A549 (cell line): Measurements from ENCODE around the gene CEP85L. TPM values are rescaled to one million over a fixed set of nuclear protein-coding genes. Genes with fewer than 3 reads are reported as not detected.

Experiments
- ATAC-seq, 2 experiments: fragments of 200-7000 bp in 1 of 2; fragments of >200 bp in 1 of 2; cut with Nextera tagmentation in 1 of 2; cut with Tn5 transposase in 1 of 2; 3 replicates each; pipeline versions ENCODE4 v1.8.0 to v1.9.1; 2018 to 2020; ENCODE audit warnings: mild to moderate bottlenecking in 1 of 2, moderate library complexity in 1 of 2
- CTCF ChIA-PET: fragments of 300-600 bp; sonication (Branson Sonifier 250); formaldehyde crosslinking; extraction: SDS; loops from one replicate; lab custom pipeline; 2021; ENCODE audit warnings: antibody characterized with exemption, inconsistent platforms; lab: Yijun Ruan, JAX
- POLR2A ChIA-PET: fragments of 350-600 bp; formaldehyde crosslinking; extraction: SDS; loops from one replicate; lab custom pipeline; 2021; ENCODE audit warnings: antibody characterized with exemption, inconsistent platforms; lab: Yijun Ruan, JAX
- DNase-seq, 2 experiments: peaks; one replicate each; pipeline versions ENCODE4 v3.0.0 to v3.0.0-alpha.2; 2011 to 2016; ENCODE audit warnings: low read depth in 1 of 2, low spot score in 1 of 2
- FAIRE-seq: peaks from 2 replicates; lab custom pipeline; 2011; peaks lifted over from hg19 to GRCh38; lab: Jason Lieb, UNC
- H3K27ac ChIP-seq, 2 experiments: fragments of >200 bp; sonication (Bioruptor Twin); formaldehyde crosslinking; 3 replicates each; pipeline ENCODE4 v1.5.1; 2016 to 2017
- H3K4me1 ChIP-seq: fragments of >200 bp; sonication (Bioruptor Twin); formaldehyde crosslinking; 3 replicates; pipeline ENCODE4 v1.6.1; 2016
- H3K4me2 ChIP-seq: fragments of >200 bp; sonication (Bioruptor Twin); formaldehyde crosslinking; 3 replicates; pipeline ENCODE4 v1.6.1; 2016
- H3K4me3 ChIP-seq: fragments of >200 bp; sonication (Bioruptor Twin); formaldehyde crosslinking; 3 replicates; pipeline ENCODE4 v1.5.1; 2016
- H3K9me3 ChIP-seq: fragments of >200 bp; sonication (Bioruptor Twin); formaldehyde crosslinking; 3 replicates; pipeline ENCODE4 v1.6.1; 2016
- BHLHE40 ChIP-seq: IDR thresholded peaks from 2 replicates; pipeline ENCODE4 v1.6.1; 2012; ENCODE audit warnings: low read depth, low read length, inconsistent platforms
- CBX2 ChIP-seq: fragments of 200-600 bp; sonication (generic); IDR thresholded peaks from 2 replicates; pipeline ENCODE4 v1.6.1; 2016; ENCODE audit warnings: low read depth, mild to moderate bottlenecking, borderline replicate concordance
- CBX8 ChIP-seq: fragments of 200-600 bp; sonication (generic); IDR thresholded peaks from 2 replicates; pipeline ENCODE4 v1.6.1; 2016
- CEBPB ChIP-seq, 2 experiments: fragments of >200 bp in 1 of 2; sonication (Bioruptor Twin) in 1 of 2; formaldehyde crosslinking in 1 of 2; IDR thresholded peaks; 2 replicates each; pipeline ENCODE4 v1.6.1; 2012 to 2016
- CHD2 ChIP-seq: fragments of 150-350 bp; IDR thresholded peaks from 2 replicates; pipeline ENCODE4 v1.6.1; 2014; ENCODE audit warnings: low read length; ENCODE audit not compliant: partially characterized antibody
- CHD4 ChIP-seq: fragments of 200-600 bp; sonication (generic); IDR thresholded peaks from 2 replicates; pipeline ENCODE4 v1.6.1; 2016; ENCODE audit warnings: antibody characterized with exemption, mild to moderate bottlenecking, borderline replicate concordance
- E2F6 ChIP-seq: IDR thresholded peaks from 2 replicates; pipeline ENCODE4 v1.6.1; 2012; ENCODE audit warnings: low read depth, borderline replicate concordance
- FOSB ChIP-seq: fragments of 250-450 bp; sonication (Bioruptor Pico); IDR thresholded peaks from 2 replicates; pipeline ENCODE4 v1.5.0; 2020; ENCODE audit warnings: mild to moderate bottlenecking, moderate library complexity
- FOSL2 ChIP-seq, 2 experiments: fragments of 450-650 bp in 1 of 2; fragments of >200 bp in 1 of 2; sonication (Bioruptor Twin) in 1 of 2; formaldehyde crosslinking; IDR thresholded peaks; 2 replicates each; pipeline versions ENCODE4 v1.5.0 to v1.6.1; 2016 to 2020; ENCODE audit warnings: mild to moderate bottlenecking in 1 of 2, moderate library complexity in 1 of 2
- GATA3 ChIP-seq: IDR thresholded peaks from 2 replicates; pipeline ENCODE4 v1.6.1; 2012; ENCODE audit warnings: borderline replicate concordance
- HEYL ChIP-seq: fragments of 250-450 bp; sonication (Bioruptor Pico); IDR thresholded peaks from 2 replicates; pipeline ENCODE4 v1.8.0; 2021; ENCODE audit warnings: mild to moderate bottlenecking, moderate library complexity
- HOXA7 ChIP-seq: fragments of 250-450 bp; sonication (Bioruptor Pico); IDR thresholded peaks from 2 replicates; pipeline ENCODE4 v1.5.0; 2020; ENCODE audit warnings: mild to moderate bottlenecking, moderate library complexity
- KDM1A ChIP-seq: fragments of 200-600 bp; sonication (generic); IDR thresholded peaks from 2 replicates; pipeline ENCODE4 v1.6.1; 2016; ENCODE audit warnings: low read depth, mild to moderate bottlenecking
- KDM5A ChIP-seq: fragments of 200-600 bp; sonication (generic); IDR thresholded peaks from 2 replicates; pipeline ENCODE4 v1.6.1; 2016; ENCODE audit warnings: antibody characterized with exemption, mild to moderate bottlenecking
- NFE2L2 ChIP-seq: fragments of 150-350 bp; conservative IDR thresholded peaks from 2 replicates; pipeline ENCODE4 v1.6.1; 2014; ENCODE audit warnings: low read length
- POLR2A ChIP-seq: IDR thresholded peaks from 2 replicates; pipeline ENCODE4 v1.6.1; 2012; ENCODE audit warnings: mild to moderate bottlenecking, low read length
- RAD21 ChIP-seq, 2 experiments: fragments of >200 bp in 1 of 2; sonication (Bioruptor Twin) in 1 of 2; formaldehyde crosslinking in 1 of 2; IDR thresholded peaks in 1 of 2; conservative IDR thresholded peaks in 1 of 2; 2 replicates in 1 of 2; 3 replicates in 1 of 2; pipeline ENCODE4 v1.6.1; 2012 to 2018; ENCODE audit warnings: inconsistent platforms in 1 of 2
- RCOR1 ChIP-seq: fragments of 150-350 bp; IDR thresholded peaks from 2 replicates; pipeline ENCODE4 v1.6.1; 2014; ENCODE audit warnings: antibody characterized with exemption, low read length, low read depth
- RNF2 ChIP-seq: fragments of 200-600 bp; sonication (generic); IDR thresholded peaks from 2 replicates; pipeline ENCODE4 v1.6.1; 2016; ENCODE audit warnings: low read depth, mild to moderate bottlenecking, antibody characterized with exemption, moderate library complexity, borderline replicate concordance
- SMC3 ChIP-seq: fragments of >200 bp; sonication (Bioruptor Twin); formaldehyde crosslinking; IDR thresholded peaks from 3 replicates; pipeline ENCODE4 v1.6.1; 2018; ENCODE audit warnings: inconsistent platforms
- USF2 ChIP-seq: fragments of 450-650 bp; IDR thresholded peaks from 2 replicates; pipeline ENCODE4 v1.6.1; 2014; ENCODE audit warnings: antibody characterized with exemption
- ZC3H11A ChIP-seq: fragments of 450-650 bp; IDR thresholded peaks from 2 replicates; pipeline ENCODE4 v1.6.1; 2014; ENCODE audit warnings: antibody characterized with exemption, mild to moderate bottlenecking
- ZFP36 ChIP-seq: fragments of 450-650 bp; IDR thresholded peaks from 2 replicates; pipeline ENCODE4 v1.6.1; 2014; ENCODE audit warnings: borderline replicate concordance; ENCODE audit not compliant: partially characterized antibody
- ZNF302 ChIP-seq: fragments of 250-450 bp; sonication (Bioruptor Pico); IDR thresholded peaks from 2 replicates; pipeline ENCODE4 v1.9.0; 2021; ENCODE audit warnings: inconsistent platforms, mild to moderate bottlenecking, moderate library complexity
- WGBS: methylation state at CpG from one replicate; pipeline ENCODE4 v1.1.6; 2017; ENCODE audit errors: missing lambda C conversion rate; 5-methylcytosine and 5-hydroxymethylcytosine counted together
- polyA plus RNA-seq, 4 experiments: library from polyadenylated mRNA; depleted of rRNA in 3 of 4; stranded (reverse); fragments of >200 nt; fragmentation: RNase III in 1 of 4; extraction: RNeasy Plus Mini Kit Qiagen cat#74134 plus additional on column Dnase treatment in 1 of 4; gene quantifications; 2 replicates in 3 of 4; 3 replicates in 1 of 4; pipeline ENCODE4 v1.2.3, GENCODE V29; 2011 to 2017

Gene CEP85L
- polyA plus RNA-seq, 2 of the 4 experiments (the other 2 are of a cell fraction): 1.3 to 3.4 TPM

DNA sequence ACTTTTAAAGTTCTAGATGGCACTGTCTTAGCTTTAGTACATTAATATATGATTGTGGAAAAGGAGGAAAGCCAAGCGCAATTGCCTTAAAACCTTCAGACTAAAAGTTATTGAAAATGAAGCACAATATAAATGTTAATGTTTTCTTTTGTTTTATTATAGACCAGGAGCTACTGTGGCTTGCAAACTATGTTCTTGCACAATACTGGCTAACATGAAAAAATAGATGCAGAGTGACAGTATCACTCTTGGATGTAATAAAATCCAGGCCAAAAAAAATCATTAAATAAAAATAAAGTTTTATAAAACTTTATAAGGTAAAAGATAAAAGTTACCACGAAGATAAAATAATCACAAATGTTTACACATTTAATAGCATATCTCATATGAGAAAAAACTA lies 121.6 kb downstream of the CEP85L start:
- CTCF ChIA-PET: no interaction called here
- DNase-seq (no peak), ATAC-seq (no peak), FAIRE-seq (no peak)
- Histone ChIP-seq H3K4me3 (no peak overlapping the region), H3K4me1 (no peaks in the 10 kb centered on the region), H3K27ac (no peak overlapping the region), H3K4me2 (no peak overlapping the region), H3K9me3 (0 out of 3 replicates have a peak, but pooled peaks cover 3% of the 10 kb centered on the region)
- POLR2A ChIA-PET: no interaction called here
- 72% methylated on average over 2 of the region's 2 CpGs for WGBS
- TF ChIP-seq BHLHE40: no peak
- TF ChIP-seq SMC3: no peak
- no peak for TF ChIP-seq FOSL2 (IDR thresholded peaks at IDR 0.05)
- no peak for TF ChIP-seq FOSL2 (CRISPR knock-in tag; IDR thresholded peaks at IDR 0.05)
- no peak for TF ChIP-seq ZNF302 (CRISPR knock-in tag)
- no peak for TF ChIP-seq E2F6
- no peak for TF ChIP-seq HOXA7 (CRISPR knock-in tag)
- TF ChIP-seq KDM1A: no peak
- TF ChIP-seq CBX8: no peak
- TF ChIP-seq CEBPB (IDR thresholded peaks at IDR 0.05): no peak
- no peak for TF ChIP-seq RNF2
- no peak for TF ChIP-seq FOSB (CRISPR knock-in tag)
- TF ChIP-seq HEYL (CRISPR knock-in tag): no peak
- TF ChIP-seq GATA3: no peak
- no peak for TF ChIP-seq POLR2A
- TF ChIP-seq CHD4: no peak
- no peak for TF ChIP-seq NFE2L2
- no peak for TF ChIP-seq CHD2
- no peak for TF ChIP-seq KDM5A

GRCh38 chr6:118528129-118528528 lies 123.3 kb downstream of the CEP85L start:
- FAIRE-seq: no peak
- Histone ChIP-seq H3K4me3 (no peak overlapping the region), H3K9me3 (0 out of 3 replicates have a peak, but pooled peaks cover 3% of the 10 kb centered on the region), H3K27ac (no peak overlapping the region), H3K4me1 (no peaks in the 10 kb centered on the region), H3K4me2 (no peak overlapping the region)
- no peak for DNase-seq
- 23% methylated on average over 1 of the region's 1 CpG for WGBS
- POLR2A ChIA-PET: no interaction called here
- CTCF ChIA-PET: no interaction called here
- no peak for ATAC-seq
- no peak for TF ChIP-seq USF2
- no peak for TF ChIP-seq CBX2
- TF ChIP-seq RAD21 (conservative IDR thresholded peaks at IDR 0.05 in 1 of 2, IDR thresholded peaks at IDR 0.05 in 1 of 2): no peak
- TF ChIP-seq RCOR1: no peak
- TF ChIP-seq ZFP36: no peak

DNA sequence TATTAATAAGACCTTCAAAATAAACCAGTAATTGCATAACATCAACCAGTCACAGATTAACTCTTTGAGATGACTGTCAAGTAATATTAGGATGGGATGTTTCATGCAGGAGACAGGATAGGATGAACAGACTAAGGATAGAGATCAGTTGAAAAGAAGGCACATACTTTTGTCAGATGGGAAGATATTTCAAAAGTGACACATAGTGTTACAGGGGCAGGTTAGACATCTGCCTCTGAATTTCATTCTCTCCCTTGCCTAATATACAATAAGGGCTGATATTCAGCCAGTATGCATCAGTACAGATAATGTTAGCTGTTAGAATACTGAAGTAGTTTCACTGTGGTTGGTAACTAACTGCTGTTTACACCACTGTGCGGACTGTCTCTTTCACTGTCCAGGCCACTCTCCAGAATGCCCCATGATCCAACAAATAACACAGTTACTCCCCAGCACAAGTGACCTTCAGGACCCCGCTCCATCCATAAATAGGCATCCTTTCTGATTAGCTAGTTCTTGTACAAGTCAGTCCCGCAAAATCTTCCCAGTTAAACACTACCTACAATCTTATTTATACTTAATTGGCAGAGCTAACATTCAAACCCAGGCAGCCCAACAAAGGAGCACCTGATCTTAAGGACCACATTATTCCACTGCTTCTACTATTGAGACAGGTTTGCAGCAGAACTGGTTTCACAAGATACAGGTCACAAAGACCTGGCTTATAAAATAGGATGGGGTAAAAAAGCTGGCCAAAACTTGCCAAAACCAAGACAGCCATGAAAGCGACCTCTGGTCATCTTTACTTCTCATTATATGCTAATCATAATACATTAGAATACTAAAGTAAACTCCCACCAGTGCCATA lies 125.2 kb downstream of the CEP85L start:
- no peak for ATAC-seq
- WGBS: 92% methylated on average over 4 of the region's 4 CpGs
- H3K9me3 ChIP-seq: 0 out of 3 replicates have a peak, but pooled peaks cover 2% of the 10 kb centered on the region
- CTCF ChIA-PET: no interaction called here
- FAIRE-seq: no peak
- no peak overlapping the region for H3K27ac ChIP-seq
- no peak for DNase-seq
- no peak overlapping the region for H3K4me3 ChIP-seq
- POLR2A ChIA-PET: no interaction called here
- no peaks in the 10 kb centered on the region for H3K4me1 ChIP-seq
- H3K4me2 ChIP-seq: no peak overlapping the region
- TF ChIP-seq CBX8 (no peak), ZC3H11A (no peak)
